Omental fat pad (tissue), 4 donors: ENCODE data around the gene GGA2. TPM values are rescaled to one million over a fixed set of nuclear protein-coding genes. Genes with fewer than 3 reads are reported as not detected.

Experiments
- ATAC-seq: fragments of 150-250 bp; one replicate; pipeline ENCODE4 v1.9.1; 2016; ENCODE audit warnings: mild to moderate bottlenecking, moderate library complexity; ENCODE audit not compliant: low FRiP score
- DNase-seq: peaks from one replicate; pipeline ENCODE4 v3.0.0-alpha.2; 2019; ENCODE audit warnings: low spot score
- CTCF ChIP-seq, 3 donors: fragments of 450-650 bp; IDR thresholded peaks; one replicate each; pipeline ENCODE4 v1.5.1; 2016 to 2017; ENCODE audit warnings: antibody characterized with exemption in 3 of 3, mild to moderate bottlenecking in 3 of 3, moderate library complexity in 2 of 3
- total RNA-seq, 4 donors: library from RNA; depleted of rRNA; stranded (reverse); fragments of >200 nt; gene quantifications; one replicate each; pipeline ENCODE4 v1.1.0, GENCODE V29; 2016

GGA2 gene
- total RNA-seq = 10 to 100 TPM; 35.5 to 59.3 (median 40.8) TPM

- no peak for TF ChIP-seq CTCF (IDR thresholded peaks at IDR 0.05)
- DNase-seq = peak; percentile 46
- ATAC-seq = peak; percentile 91
Observed at GRCh38 chr16:23510164-23510914, at the start of gene GGA2. Gene GGA2 (minus strand): TSS chr16:23510494. CDS start chr16:23510411, 83 bp downstream.

- peak; percentile 21 for ATAC-seq
- no peak for DNase-seq
- no peak for TF ChIP-seq CTCF (IDR thresholded peaks at IDR 0.05)
Observed at GRCh38 chr16:23557779-23558702, 47.7 kb upstream of the GGA2 start.

- DNase-seq (peak; percentile 98), ATAC-seq (peak; percentile 99)
- TF ChIP-seq CTCF (IDR thresholded peaks at IDR 0.05) = peak in 2 of 3 donors; percentile 95 to 97
Observed at GRCh38 chr16:23556881-23557778, 46.8 kb upstream of the GGA2 start, which contains the start of the genes EARS2 and UBFD1. Gene EARS2 (minus strand): TSS chr16:23557350. CDS start chr16:23557343, 7 bp downstream. Gene UBFD1 (plus strand): TSS chr16:23557727. CDS start chr16:23557743, 16 bp downstream.

GRCh38 chr16:23554536-23554935 lies 44.2 kb upstream of the GGA2 start:
- no peak for TF ChIP-seq CTCF (IDR thresholded peaks at IDR 0.05)
- no peak for ATAC-seq
- DNase-seq = no peak

- DNase-seq (no peak), ATAC-seq (no peak)
Observed at GRCh38 chr16:23552161-23552560, 41.9 kb upstream of the GGA2 start.

More at GRCh38 chr16:23552161-23552560, 41.9 kb upstream of the GGA2 start:
- TF ChIP-seq CTCF (IDR thresholded peaks at IDR 0.05) = no peak
